ENCODE measurements around the gene IL16.

The IL16 gene

GRCh38 chr15:81360491-81360890 lies 163.8 kb downstream of the IL16 start:
- H3K4me3 ChIP-seq (ENCODE audit: low read length) = no peak overlapping the region
- H3K9me3 ChIP-seq (ENCODE audit: insufficient read depth, low read depth, low read length) = no peaks in the 10 kb centered on the region
- H3K9ac ChIP-seq (ENCODE audit: low read depth, low read length) = no peak overlapping the region
- H3K27me3 ChIP-seq (ENCODE audit: insufficient read depth, low read length) = no peaks in the 10 kb centered on the region
- no peak overlapping the region for H3K27ac ChIP-seq (ENCODE audit: low read length)
- H3K4me1 ChIP-seq (ENCODE audit: insufficient read depth, low read length) = peaks cover 7% of the 10 kb centered on the region; the same call in 1 of the 2 replicates
- no peaks in the 10 kb centered on the region for H3K36me3 ChIP-seq (ENCODE audit: insufficient read depth, low read depth, low read length)

GRCh38 chr15:81361891-81362290 lies 165.2 kb downstream of the IL16 start:
- no peaks in the 10 kb centered on the region for H3K27me3 ChIP-seq (ENCODE audit: insufficient read depth, low read length)
- no peak overlapping the region for H3K9ac ChIP-seq (ENCODE audit: low read depth, low read length)
- H3K36me3 ChIP-seq (ENCODE audit: insufficient read depth, low read depth, low read length) = no peaks in the 10 kb centered on the region
- H3K4me1 ChIP-seq (ENCODE audit: insufficient read depth, low read length) = no peaks in the 10 kb centered on the region
- no peak overlapping the region for H3K27ac ChIP-seq (ENCODE audit: low read length)
- no peaks in the 10 kb centered on the region for H3K9me3 ChIP-seq (ENCODE audit: insufficient read depth, low read depth, low read length)
- no peak overlapping the region for H3K4me3 ChIP-seq (ENCODE audit: low read length)

- H3K4me1 ChIP-seq (ENCODE audit: insufficient read depth, low read length) = no peaks in the 10 kb centered on the region
- no peaks in the 10 kb centered on the region for H3K36me3 ChIP-seq (ENCODE audit: insufficient read depth, low read depth, low read length)
- no peak overlapping the region for H3K9ac ChIP-seq (ENCODE audit: low read depth, low read length)
- H3K4me3 ChIP-seq (ENCODE audit: low read length) = no peak overlapping the region
- no peak overlapping the region for H3K27ac ChIP-seq (ENCODE audit: low read length)
- no peaks in the 10 kb centered on the region for H3K9me3 ChIP-seq (ENCODE audit: insufficient read depth, low read depth, low read length)
- no peaks in the 10 kb centered on the region for H3K27me3 ChIP-seq (ENCODE audit: insufficient read depth, low read length)
Measured at GRCh38 chr15:81362790-81363189, 166.1 kb downstream of the IL16 start.

GRCh38 chr15:81363276-81363675 lies 166.6 kb downstream of the IL16 start:
- H3K27ac ChIP-seq (ENCODE audit: low read length) = no peak overlapping the region
- H3K4me3 ChIP-seq (ENCODE audit: low read length) = no peak overlapping the region
- no peak overlapping the region for H3K9ac ChIP-seq (ENCODE audit: low read depth, low read length)
- H3K36me3 ChIP-seq (ENCODE audit: insufficient read depth, low read depth, low read length) = no peaks in the 10 kb centered on the region
- H3K27me3 ChIP-seq (ENCODE audit: insufficient read depth, low read length) = no peaks in the 10 kb centered on the region
- no peaks in the 10 kb centered on the region for H3K9me3 ChIP-seq (ENCODE audit: insufficient read depth, low read depth, low read length)
- no peaks in the 10 kb centered on the region for H3K4me1 ChIP-seq (ENCODE audit: insufficient read depth, low read length)

Data from iPS-20b (cell line).